Measurements from ENCODE around the gene KCMF1.

KCMF1 gene

GRCh38 chr2:85002534-85002933, 31.6 kb downstream of the KCMF1 start:
- H3K27ac ChIP-seq: no peak overlapping the region

GRCh38 chr2:85008252-85008651, 37.3 kb downstream of the KCMF1 start:
- TF ChIP-seq CTCF (conservative IDR thresholded peaks at IDR 0.05) (no peak), ZFX (IDR thresholded peaks at IDR 0.05) (no peak)
- H3K27ac ChIP-seq: no peak overlapping the region

More at GRCh38 chr2:85002534-85002933, 31.6 kb downstream of the KCMF1 start:
- TF ChIP-seq CTCF (conservative IDR thresholded peaks at IDR 0.05) (no peak), ZFX (IDR thresholded peaks at IDR 0.05) (no peak)

GRCh38 chr2:85009019-85009618, 38.2 kb downstream of the KCMF1 start:
- H3K27ac ChIP-seq: no peak overlapping the region
- no peak for TF ChIP-seq CTCF (conservative IDR thresholded peaks at IDR 0.05)
- no peak for TF ChIP-seq ZFX (IDR thresholded peaks at IDR 0.05)

GRCh38 chr2:85010404-85010803, 39.4 kb downstream of the KCMF1 start:
- TF ChIP-seq ZFX (IDR thresholded peaks at IDR 0.05) (no peak), CTCF (conservative IDR thresholded peaks at IDR 0.05) (no peak)
- H3K27ac ChIP-seq: no peak overlapping the region

GRCh38 chr2:85011098-85011497, 40.1 kb downstream of the KCMF1 start:
- TF ChIP-seq ZFX (IDR thresholded peaks at IDR 0.05) (no peak), CTCF (conservative IDR thresholded peaks at IDR 0.05) (no peak)
- H3K27ac ChIP-seq: no peak overlapping the region

- TF ChIP-seq CTCF (conservative IDR thresholded peaks at IDR 0.05) (no peak; the same call in none of the 2 replicates), ZFX (IDR thresholded peaks at IDR 0.05) (no peak)
- H3K27ac ChIP-seq: no peak overlapping the region
Observed at GRCh38 chr2:85011747-85012146, 40.8 kb downstream of the KCMF1 start.

- TF ChIP-seq CTCF (conservative IDR thresholded peaks at IDR 0.05) (no peak), ZFX (IDR thresholded peaks at IDR 0.05) (no peak)
- no peak overlapping the region for H3K27ac ChIP-seq
Observed at GRCh38 chr2:85012431-85012830, 41.5 kb downstream of the KCMF1 start.

All from C4-2B (cell line).